MCF 10A (cell line): ENCODE results near the gene KCNB1. TPM values are rescaled to one million over a fixed set of nuclear protein-coding genes. Genes with fewer than 3 reads are reported as not detected.

Experiments used
- BruUV-seq: library from RNA; stranded (reverse); fragments of 400-500 nt; replicated peaks from 2 replicates; lab custom pipeline; 2021; lab: Mats Ljungman, UMichigan
- CTCF ChIA-PET: fragments of 300-600 bp; sonication (Branson Sonifier 250); formaldehyde crosslinking; extraction: SDS; loops from one replicate; lab custom pipeline; 2021; ENCODE audit warnings: antibody characterized with exemption, inconsistent platforms; lab: Yijun Ruan, JAX
- POLR2A ChIA-PET: fragments of 300-600, 350-650 bp; sonication (Branson Sonifier 250); formaldehyde crosslinking; extraction: SDS; loops from one replicate; lab custom pipeline; 2020; ENCODE audit warnings: antibody characterized with exemption, inconsistent platforms; lab: Yijun Ruan, JAX
- DNase-seq: peaks from one replicate; pipeline ENCODE4 v3.0.0-alpha.2; 2018; ENCODE audit not compliant: unreplicated experiment
- H3K27ac Mint-ChIP-seq: one replicate; pipeline ENCODE4 v1.8.0; 2022; ENCODE audit warnings: mild to moderate bottlenecking, low read depth, mixed read lengths; ENCODE audit not compliant: unreplicated experiment
- H3K27me3 Mint-ChIP-seq: one replicate; pipeline ENCODE4 v1.8.0; 2022; ENCODE audit warnings: mixed read lengths; ENCODE audit not compliant: insufficient read depth, unreplicated experiment
- H3K36me3 Mint-ChIP-seq: one replicate; pipeline ENCODE4 v1.8.0; 2022; ENCODE audit warnings: mild to moderate bottlenecking, moderate library complexity, mixed read lengths; ENCODE audit not compliant: insufficient read depth, unreplicated experiment
- H3K4me1 Mint-ChIP-seq: one replicate; pipeline ENCODE4 v1.8.0; 2022; ENCODE audit warnings: mixed read lengths; ENCODE audit not compliant: insufficient read depth, unreplicated experiment
- H3K4me3 Mint-ChIP-seq: one replicate; pipeline ENCODE4 v1.8.0; 2022; ENCODE audit warnings: mild to moderate bottlenecking, moderate library complexity, mixed read lengths; ENCODE audit not compliant: unreplicated experiment
- H3K9me3 Mint-ChIP-seq: one replicate; pipeline ENCODE4 v1.8.0; 2022; ENCODE audit warnings: mixed read lengths; ENCODE audit not compliant: unreplicated experiment
- CTCF ChIP-seq: fragments of 200-600 bp; IDR thresholded peaks from one replicate; pipeline ENCODE4 v1.8.0; 2022; ENCODE audit warnings: antibody characterized with exemption, mild to moderate bottlenecking; ENCODE audit not compliant: unreplicated experiment
- intact Hi-C: fragments of 100-400 bp; cut with micrococcal nuclease; formaldehyde crosslinking; loops from 2 replicates; pipeline ENCODE4 v1.14.1; 2022
- total RNA-seq: library from RNA; stranded (reverse); gene quantifications from 2 replicates; pipeline ENCODE4 v1.2.3, GENCODE V29; 2022

Gene KCNB1
- total RNA-seq, 1 experiment from 2014 or later, result 2.8 TPM

GRCh38 chr20:49485563-49485962, 3.1 kb upstream of the KCNB1 start:
- intact Hi-C loops, result loop anchor here (2.0 kb wide), 1 partner anchor 65 kb away; no protein-coding TSS in a partner anchor
- H3K27ac Mint-ChIP-seq, result no peak overlapping the region
- DNase-seq, result no peak
- peaks cover 6% of the 10 kb centered on the region for H3K36me3 Mint-ChIP-seq
- BruUV-seq, result no TSS peak
- H3K4me3 Mint-ChIP-seq, result no peak overlapping the region
- H3K27me3 Mint-ChIP-seq, result peaks cover 25% of the 10 kb centered on the region
- no peak for TF ChIP-seq CTCF
- CTCF ChIA-PET, result interaction anchor here (0.5 to 5.9 kb wide), 23 partner anchors 10 to 183 kb away, joined by 3 to 174 read pairs (median 6); no protein-coding TSS in a partner anchor
- peaks cover 7% of the 10 kb centered on the region for H3K4me1 Mint-ChIP-seq
- H3K9me3 Mint-ChIP-seq, result no peaks in the 10 kb centered on the region
- POLR2A ChIA-PET, result interaction anchor here (0.7 to 1.8 kb wide), 5 partner anchors 22 to 298 kb away, joined by 3 to 10 read pairs (median 4); no protein-coding TSS in a partner anchor

- H3K4me1 Mint-ChIP-seq, result peaks cover 7% of the 10 kb centered on the region
- H3K27ac Mint-ChIP-seq, result no peak overlapping the region
- peak; percentile 84 for DNase-seq
- H3K4me3 Mint-ChIP-seq, result peak overlapping the region; percentile 69
- H3K9me3 Mint-ChIP-seq, result no peaks in the 10 kb centered on the region
- ChIA-PET POLR2A (interaction anchor here (0.6 to 2.2 kb wide), 18 partner anchors 9 to 297 kb away, joined by 3 to 21 read pairs (median 6); no protein-coding TSS in a partner anchor), CTCF (interaction anchor here (0.6 to 5.9 kb wide), 67 partner anchors 9 to 562 kb away, joined by 3 to 174 read pairs (median 5); no protein-coding TSS in a partner anchor)
- intact Hi-C loops, result loop anchor here (1.0 to 2.0 kb wide), 5 partner anchors 24 to 150 kb away; no protein-coding TSS in a partner anchor
- H3K27me3 Mint-ChIP-seq, result peaks cover 16% of the 10 kb centered on the region
- TF ChIP-seq CTCF, result peak; percentile 84
- H3K36me3 Mint-ChIP-seq, result peaks cover 9% of the 10 kb centered on the region
- no TSS peak for BruUV-seq
These were observed 2.0 kb upstream of the KCNB1 start for GRCh38 chr20:49484180-49485140.

- Mint-ChIP-seq H3K36me3 (peaks cover 12% of the 10 kb centered on the region), H3K27me3 (peaks cover 8% of the 10 kb centered on the region), H3K9me3 (no peaks in the 10 kb centered on the region), H3K27ac (no peak overlapping the region), H3K4me1 (peaks cover 12% of the 10 kb centered on the region), H3K4me3 (peak overlapping the region; percentile 69)
- DNase-seq, result no peak
- ChIA-PET POLR2A (interaction anchor here (0.6 to 2.2 kb wide), 16 partner anchors 8 to 163 kb away, joined by 3 to 21 read pairs (median 6); no protein-coding TSS in a partner anchor), CTCF (interaction anchor here (0.6 to 5.9 kb wide), 48 partner anchors 8 to 181 kb away, joined by 3 to 174 read pairs (median 6); no protein-coding TSS in a partner anchor)
- TF ChIP-seq CTCF, result no peak
- intact Hi-C loops, result loop anchor here (1.0 to 2.0 kb wide), 5 partner anchors 25 to 149 kb away; no protein-coding TSS in a partner anchor
- BruUV-seq, result no TSS peak
These were observed 1.2 kb upstream of the KCNB1 start for GRCh38 chr20:49483696-49484123.
